ENCODE measurements around the gene USP32. TPM values are rescaled to one million over a fixed set of nuclear protein-coding genes. Genes with fewer than 3 reads are reported as not detected.
"Not testable (repeated sequence)": the region's sequence is repeated elsewhere in the genome, so short reads cannot be mapped to it uniquely, and the experiment has no call there.

Gene USP32
- polyA plus RNA-seq, 1 donor (not counting 4 experiments of a cell fraction or from before 2014, with no cell fraction given) = 37.6 TPM

DNA sequence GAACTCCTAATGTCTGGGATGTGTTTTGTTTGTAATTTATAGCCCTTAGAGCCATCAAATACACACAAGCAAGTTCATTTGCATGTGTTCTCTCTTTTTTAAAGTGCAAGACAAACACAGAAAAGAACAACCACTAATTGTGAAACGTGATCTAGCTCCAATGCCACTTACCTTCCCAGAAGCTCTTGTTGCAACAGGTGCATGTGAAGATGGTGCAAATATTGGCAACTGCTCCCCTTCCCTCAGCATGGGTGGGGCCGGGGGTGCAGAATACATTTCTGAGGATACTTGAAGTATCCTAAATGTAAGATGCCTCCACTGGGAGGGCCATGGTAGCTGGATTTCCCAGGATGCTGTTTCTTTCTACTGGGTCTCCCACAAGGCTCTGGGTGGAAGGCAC is 213.8 kb downstream of the USP32 start:
- H3K9me3 ChIP-seq (ENCODE audit: control insufficient read depth, low read depth, low read length); H3K27me3 ChIP-seq (ENCODE audit: control insufficient read depth, extremely low read depth, insufficient read depth, low read length); H3K4me2 ChIP-seq (ENCODE audit: control insufficient read depth, extremely low read depth, insufficient read depth, low read depth, low read length); H3K9ac ChIP-seq (ENCODE audit: control insufficient read depth, extremely low read depth, insufficient read depth, low read length); H3K9me1 ChIP-seq (ENCODE audit: control insufficient read depth, extremely low read depth, insufficient read depth, low read length); H3K79me2 ChIP-seq (ENCODE audit: control insufficient read depth, insufficient read depth, low read length); dilution Hi-C loops (cut with MboI; ENCODE audit: extremely low pct_ligation_motif_present, low sequenced_read_pairs); H3K4me1 ChIP-seq (ENCODE audit: control insufficient read depth, extremely low read depth, insufficient read depth, low read length); H3K27ac ChIP-seq (ENCODE audit: control insufficient read depth, insufficient read depth, low read length); H3K36me3 ChIP-seq (ENCODE audit: control insufficient read depth in 2 of 2, extremely low read depth in 1 of 2, insufficient read depth in 2 of 2, low read length in 2 of 2); H4K20me1 ChIP-seq (ENCODE audit: control insufficient read depth, extremely low read depth, insufficient read depth, low read length); H2AFZ ChIP-seq (ENCODE audit: control insufficient read depth, low read length); DNase-seq (ENCODE audit: low read depth, low spot score); FAIRE-seq; H3K4me3 ChIP-seq (ENCODE audit: control insufficient read depth in 2 of 3, extremely low read depth in 1 of 3, insufficient read depth in 2 of 3, low read depth in 1 of 3, low read length in 3 of 3): not testable (repeated sequence)

DNA sequence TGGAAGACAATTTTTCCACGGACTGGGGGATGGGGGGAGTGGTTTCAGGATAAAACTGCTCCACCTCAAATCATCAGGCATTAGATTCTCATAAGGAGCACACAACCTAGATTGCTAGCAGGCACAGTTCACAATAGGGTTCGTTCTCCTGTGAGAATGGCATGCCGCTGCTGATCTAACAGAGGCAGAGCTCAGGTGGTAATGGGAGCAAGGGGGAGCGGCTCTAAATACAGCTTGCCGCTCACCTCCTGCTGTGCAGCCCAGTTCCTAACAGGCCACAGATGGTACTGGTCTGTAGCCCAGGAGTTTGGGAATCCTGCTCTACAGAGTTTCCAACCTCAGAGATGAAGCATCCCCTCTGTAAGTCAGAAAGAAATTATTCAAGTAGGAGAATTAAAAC is 215.2 kb downstream of the USP32 start:
- H4K20me1 ChIP-seq (ENCODE audit: control insufficient read depth, extremely low read depth, insufficient read depth, low read length); FAIRE-seq; H3K9me1 ChIP-seq (ENCODE audit: control insufficient read depth, extremely low read depth, insufficient read depth, low read length); H3K4me1 ChIP-seq (ENCODE audit: control insufficient read depth, extremely low read depth, insufficient read depth, low read length); H3K79me2 ChIP-seq (ENCODE audit: control insufficient read depth, insufficient read depth, low read length); H3K4me3 ChIP-seq (ENCODE audit: control insufficient read depth in 2 of 3, extremely low read depth in 1 of 3, insufficient read depth in 2 of 3, low read depth in 1 of 3, low read length in 3 of 3); DNase-seq (ENCODE audit: low read depth, low spot score); H3K9me3 ChIP-seq (ENCODE audit: control insufficient read depth, low read depth, low read length); H3K27ac ChIP-seq (ENCODE audit: control insufficient read depth, insufficient read depth, low read length); H3K27me3 ChIP-seq (ENCODE audit: control insufficient read depth, extremely low read depth, insufficient read depth, low read length); H2AFZ ChIP-seq (ENCODE audit: control insufficient read depth, low read length); dilution Hi-C loops (cut with MboI; ENCODE audit: extremely low pct_ligation_motif_present, low sequenced_read_pairs); H3K9ac ChIP-seq (ENCODE audit: control insufficient read depth, extremely low read depth, insufficient read depth, low read length); H3K36me3 ChIP-seq (ENCODE audit: control insufficient read depth in 2 of 2, extremely low read depth in 1 of 2, insufficient read depth in 2 of 2, low read length in 2 of 2); H3K4me2 ChIP-seq (ENCODE audit: control insufficient read depth, extremely low read depth, insufficient read depth, low read depth, low read length): not testable (repeated sequence)

DNA sequence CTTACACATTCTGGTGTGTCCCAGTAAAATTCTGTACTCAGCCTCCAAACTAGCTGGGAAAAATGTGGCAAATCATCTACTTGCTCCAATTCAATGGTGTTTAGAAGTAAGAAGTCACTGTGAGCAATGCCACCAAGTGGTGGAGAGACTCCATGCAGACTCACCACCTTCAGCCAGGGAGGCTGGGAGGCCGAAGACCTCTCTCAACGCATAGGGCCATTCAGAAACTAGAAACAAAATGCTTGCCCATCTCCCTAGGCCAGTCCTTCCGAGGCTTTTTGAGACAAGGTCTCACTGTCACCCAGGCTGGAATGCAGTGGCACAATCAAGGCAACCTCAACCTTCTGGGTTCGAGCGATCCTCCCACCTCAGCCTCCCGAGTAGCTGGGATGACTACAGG is 217.2 kb downstream of the USP32 start:
- H3K27ac ChIP-seq (ENCODE audit: control insufficient read depth, insufficient read depth, low read length); H2AFZ ChIP-seq (ENCODE audit: control insufficient read depth, low read length); H3K9ac ChIP-seq (ENCODE audit: control insufficient read depth, extremely low read depth, insufficient read depth, low read length); DNase-seq (ENCODE audit: low read depth, low spot score); dilution Hi-C loops (cut with MboI; ENCODE audit: extremely low pct_ligation_motif_present, low sequenced_read_pairs); H3K36me3 ChIP-seq (ENCODE audit: control insufficient read depth in 2 of 2, extremely low read depth in 1 of 2, insufficient read depth in 2 of 2, low read length in 2 of 2); H3K4me1 ChIP-seq (ENCODE audit: control insufficient read depth, extremely low read depth, insufficient read depth, low read length); H3K79me2 ChIP-seq (ENCODE audit: control insufficient read depth, insufficient read depth, low read length); H3K9me1 ChIP-seq (ENCODE audit: control insufficient read depth, extremely low read depth, insufficient read depth, low read length); H4K20me1 ChIP-seq (ENCODE audit: control insufficient read depth, extremely low read depth, insufficient read depth, low read length); H3K9me3 ChIP-seq (ENCODE audit: control insufficient read depth, low read depth, low read length); H3K27me3 ChIP-seq (ENCODE audit: control insufficient read depth, extremely low read depth, insufficient read depth, low read length); H3K4me2 ChIP-seq (ENCODE audit: control insufficient read depth, extremely low read depth, insufficient read depth, low read depth, low read length); H3K4me3 ChIP-seq (ENCODE audit: control insufficient read depth in 2 of 3, extremely low read depth in 1 of 3, insufficient read depth in 2 of 3, low read depth in 1 of 3, low read length in 3 of 3); FAIRE-seq: not testable (repeated sequence)
